Umbilical cord (tissue), 2 donors: ENCODE measurements around the gene ZNF132. TPM values are rescaled to one million over a fixed set of nuclear protein-coding genes. Genes with fewer than 3 reads are reported as not detected.
A peak's percentile ranks its signal among the peaks of the same experiment; 100 is the strongest.
"Not testable (repeated sequence)": the region's sequence is repeated elsewhere in the genome, so short reads cannot be mapped to it uniquely, and the experiment has no call there.

Source experiments
- DNase-seq: peaks from one replicate; pipeline ENCODE4 v3.0.0-alpha.2; 2015; ENCODE audit warnings: low spot score
- total RNA-seq: library from RNA; depleted of rRNA; stranded (reverse); fragments of >200 nt; gene quantifications from one replicate; pipeline ENCODE4 v1.2.3, GENCODE V29; 2014; ENCODE audit warnings: low replicate concordance; ENCODE audit not compliant: insufficient read depth

ZNF132 gene
- total RNA-seq, 1 donor from 2014 or later = 24.8 TPM

DNA sequence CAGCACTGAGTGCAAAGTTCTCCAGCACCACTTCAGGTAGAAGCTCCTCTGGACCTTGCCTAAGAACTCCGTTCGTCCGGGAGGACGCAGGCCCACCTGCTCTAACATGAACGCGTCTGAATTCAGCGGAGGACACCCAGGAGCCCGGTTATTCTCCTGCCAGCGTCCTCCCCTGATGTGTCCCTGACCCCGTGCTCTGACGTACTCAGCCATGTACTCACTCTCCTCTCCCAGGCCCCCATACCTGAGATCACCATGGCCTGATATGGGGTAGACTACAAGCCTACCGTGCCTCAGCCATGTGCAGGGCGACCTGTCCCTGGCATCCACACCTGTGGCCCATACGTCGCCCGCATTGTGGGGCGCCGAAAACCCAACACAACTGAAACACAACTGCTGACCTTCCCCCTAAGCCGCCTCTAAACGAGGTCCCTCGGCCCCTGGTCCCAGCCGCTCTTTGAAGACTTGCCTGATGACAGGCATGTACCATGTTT lies 32.2 kb downstream of the ZNF132 start:
- no peak for DNase-seq

DNA sequence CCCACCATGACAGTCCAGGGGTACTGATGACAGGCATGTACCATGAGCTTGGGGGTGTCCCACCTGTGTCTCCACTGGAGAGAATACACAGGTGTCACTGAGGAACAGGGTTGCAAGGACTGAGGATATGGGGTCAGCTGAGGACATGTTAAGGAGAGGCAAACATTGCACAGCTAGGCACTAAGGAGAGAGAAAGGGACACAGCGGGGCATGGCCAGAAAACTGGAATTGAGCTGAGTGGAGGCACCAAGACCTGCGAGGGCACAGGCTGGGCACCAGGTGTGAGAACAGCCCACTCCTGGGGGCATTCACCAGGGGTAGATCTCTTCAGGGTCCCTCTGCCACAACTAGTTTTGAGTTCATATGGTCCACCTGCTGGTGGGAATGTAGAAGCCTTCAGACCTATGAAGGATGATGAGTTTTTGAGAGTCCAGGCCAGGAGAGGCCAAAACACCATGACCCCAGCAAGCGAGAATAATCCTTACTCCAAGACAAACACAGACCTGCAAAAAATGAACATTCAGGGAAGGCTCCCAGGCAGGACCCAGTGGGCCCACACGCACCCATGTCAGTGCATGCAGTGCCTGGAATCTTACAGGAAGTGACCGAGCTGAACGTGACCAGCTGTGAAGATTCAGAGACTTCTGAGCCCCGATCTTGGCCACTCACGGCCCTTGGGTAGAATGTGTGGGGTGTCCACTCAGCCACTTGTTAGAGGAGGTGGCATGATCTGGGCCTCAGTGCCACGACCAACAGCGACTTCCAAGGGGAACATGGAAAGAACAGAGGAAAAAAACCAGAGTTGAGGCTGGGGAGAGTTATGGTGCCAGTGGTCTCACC lies 32.9 kb downstream of the ZNF132 start:
- no peak for DNase-seq

DNA sequence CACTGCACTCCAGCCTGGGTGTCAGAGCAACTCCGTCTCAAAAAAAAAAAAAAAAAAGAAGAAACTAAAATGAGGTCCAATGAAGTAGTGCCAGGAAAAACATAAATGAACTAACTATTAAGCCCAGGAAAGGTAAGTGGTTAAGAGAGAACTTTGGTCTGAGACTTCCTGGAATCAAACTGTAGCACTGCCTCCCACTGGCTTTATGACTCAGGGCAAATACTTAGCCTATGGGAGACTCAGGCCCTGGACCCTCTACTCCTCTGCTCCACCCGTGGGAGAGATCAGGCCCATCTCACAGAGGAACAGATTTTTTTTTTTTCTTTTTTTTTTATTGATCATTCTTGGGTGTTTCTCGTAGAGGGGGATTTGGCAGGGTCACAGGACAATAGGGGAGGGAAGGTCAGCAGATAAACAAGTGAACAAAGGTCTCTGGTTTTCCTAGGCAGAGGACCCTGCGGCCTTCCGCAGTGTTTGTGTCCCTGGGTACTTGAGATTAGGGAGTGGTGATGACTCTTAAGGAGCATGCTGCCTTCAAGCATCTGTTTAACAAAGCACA lies 36.0 kb downstream of the ZNF132 start:
- DNase-seq = not testable (repeated sequence)

DNA sequence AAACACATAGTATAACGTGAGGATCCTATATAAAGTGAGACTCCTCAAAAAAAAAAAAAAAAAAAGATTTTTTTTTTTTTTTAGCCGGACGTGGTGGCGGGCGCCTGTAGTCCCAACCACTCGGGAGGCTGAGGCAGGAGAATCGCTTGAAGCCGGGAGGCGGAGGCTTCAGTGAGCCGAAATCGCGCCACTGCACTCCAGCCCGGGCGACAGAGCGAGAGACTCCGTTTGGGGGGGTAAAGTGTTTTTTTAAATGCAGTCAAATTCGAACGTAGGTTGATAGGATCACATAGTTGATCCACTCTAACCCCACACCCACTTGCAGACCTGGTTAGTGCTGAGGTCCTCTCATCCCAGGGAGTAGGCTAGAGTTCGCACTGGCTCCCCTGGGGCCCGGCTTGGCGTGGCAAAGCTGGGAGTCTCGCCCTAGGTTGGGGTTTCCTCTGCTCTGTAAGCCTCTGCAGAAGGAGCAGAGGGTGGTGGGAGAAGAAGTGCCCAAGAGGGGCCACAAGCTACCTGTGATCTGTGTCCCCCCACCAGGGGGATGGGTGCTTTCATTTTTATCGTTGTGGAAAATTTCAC lies 38.0 kb downstream of the ZNF132 start:
- DNase-seq = no peak

DNA sequence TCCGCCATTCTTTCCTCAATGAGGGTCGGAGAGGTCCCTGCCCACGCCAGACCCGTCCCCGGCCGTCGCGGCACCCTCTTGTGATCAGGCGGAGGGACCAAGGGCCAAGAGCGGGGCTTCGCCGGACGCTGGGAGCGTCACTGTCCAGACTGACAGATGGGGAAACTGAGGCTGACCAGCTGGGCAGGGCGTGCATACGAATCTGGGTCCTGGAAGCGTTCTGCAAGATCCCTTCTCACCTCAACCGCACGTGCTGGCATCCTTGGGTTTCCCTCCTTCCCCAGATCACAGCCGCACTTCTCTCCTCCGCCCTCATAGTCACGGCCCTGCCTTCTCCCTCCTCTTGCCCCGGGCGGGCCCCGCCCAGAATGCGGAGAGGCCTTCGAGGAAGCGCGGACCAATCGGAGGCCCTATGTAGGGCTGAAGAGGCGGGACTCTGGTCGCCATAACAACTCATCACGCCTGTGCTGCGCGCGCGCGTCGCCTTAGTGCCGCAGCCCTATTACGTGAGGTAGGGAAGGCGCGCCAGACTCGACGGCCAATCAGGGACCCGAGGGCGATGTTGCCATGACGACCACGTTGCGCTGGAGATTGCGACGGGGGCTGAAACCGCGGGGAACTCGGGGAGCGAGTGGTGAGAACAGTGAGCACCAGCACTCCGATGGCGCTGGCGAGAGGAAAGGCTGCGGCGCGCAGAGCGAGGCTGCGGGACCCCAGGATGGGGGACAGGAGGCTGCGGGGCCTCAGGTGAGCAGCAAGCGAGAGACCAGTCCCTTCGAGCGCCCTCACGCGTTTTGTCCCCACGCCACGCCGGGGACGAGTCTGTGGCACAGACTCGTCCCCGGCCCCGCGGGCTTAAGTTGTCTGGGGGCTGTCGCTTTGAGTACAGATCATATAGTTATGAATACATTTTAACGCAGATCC lies 38.8 kb downstream of the ZNF132 start:
- DNase-seq = peak; percentile 100

DNA sequence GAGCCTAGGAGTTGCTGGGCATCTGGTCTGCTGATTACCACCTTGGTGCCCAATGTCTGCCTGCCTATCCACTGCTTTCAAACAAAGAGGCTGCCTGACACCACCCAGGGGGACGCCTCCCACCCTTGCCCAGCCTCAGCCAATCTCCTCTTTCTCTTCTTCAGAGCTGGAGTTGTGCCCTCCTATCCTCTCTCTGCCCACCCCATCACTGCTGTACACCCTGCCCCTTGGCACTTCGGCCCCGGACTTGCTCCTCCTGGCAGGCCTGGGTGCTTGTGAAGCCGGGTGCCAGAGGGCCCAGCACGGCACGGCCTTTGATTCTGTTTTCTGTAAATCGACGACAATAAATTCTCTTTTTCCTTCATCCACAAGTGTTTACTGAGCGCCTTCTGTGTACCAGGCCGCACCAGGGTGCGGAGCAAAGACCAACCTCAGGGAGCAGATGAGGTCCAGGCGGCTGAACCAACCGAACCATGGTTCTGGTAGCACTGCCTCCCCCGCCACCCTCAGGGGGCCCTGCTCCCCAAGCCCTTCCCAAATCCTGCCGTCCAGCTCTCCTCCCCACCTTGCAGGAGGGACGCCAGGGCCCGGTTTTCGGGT lies 39.5 kb downstream of the ZNF132 start:
- DNase-seq = no peak

DNA sequence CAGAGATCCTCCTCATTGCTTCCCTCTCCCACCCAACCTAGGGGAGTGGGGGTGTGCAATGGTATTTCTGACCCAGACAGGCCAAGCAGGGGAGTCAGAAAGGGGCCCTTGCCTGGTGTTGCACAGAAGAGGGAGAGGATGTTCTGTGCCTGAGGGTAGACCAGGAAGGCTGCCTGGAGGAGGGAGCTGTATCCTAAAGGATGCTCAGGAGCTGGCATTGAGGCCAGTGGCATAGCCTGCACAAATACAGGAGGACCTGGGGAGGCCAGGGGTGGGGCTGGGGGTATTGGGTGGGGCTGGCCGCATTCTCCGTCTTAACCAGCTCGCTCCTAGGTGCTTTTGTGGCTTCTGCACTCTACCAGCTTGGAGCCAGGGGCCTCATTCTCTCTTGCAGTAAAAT lies 40.0 kb downstream of the ZNF132 start:
- DNase-seq = no peak

DNA sequence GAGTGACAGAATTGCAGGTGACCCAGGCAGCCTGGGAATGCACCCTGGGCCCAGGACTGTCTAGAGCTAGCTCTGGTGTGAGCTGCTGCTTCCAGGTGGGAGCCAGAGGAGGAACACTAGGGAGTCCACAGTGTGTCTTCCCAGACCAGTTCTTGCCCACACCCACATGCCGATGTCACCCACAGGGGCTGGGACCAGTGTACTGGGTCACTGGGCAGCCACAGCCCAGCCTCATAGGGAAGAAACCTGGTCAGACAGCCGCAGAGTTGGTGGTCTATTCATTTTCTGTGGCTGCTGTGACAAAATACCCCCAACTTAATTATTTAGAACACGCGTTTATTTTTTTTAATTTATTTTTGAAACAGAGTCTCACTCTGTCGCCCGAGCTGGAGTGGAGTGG lies 41.4 kb downstream of the ZNF132 start:
- no peak for DNase-seq

DNA sequence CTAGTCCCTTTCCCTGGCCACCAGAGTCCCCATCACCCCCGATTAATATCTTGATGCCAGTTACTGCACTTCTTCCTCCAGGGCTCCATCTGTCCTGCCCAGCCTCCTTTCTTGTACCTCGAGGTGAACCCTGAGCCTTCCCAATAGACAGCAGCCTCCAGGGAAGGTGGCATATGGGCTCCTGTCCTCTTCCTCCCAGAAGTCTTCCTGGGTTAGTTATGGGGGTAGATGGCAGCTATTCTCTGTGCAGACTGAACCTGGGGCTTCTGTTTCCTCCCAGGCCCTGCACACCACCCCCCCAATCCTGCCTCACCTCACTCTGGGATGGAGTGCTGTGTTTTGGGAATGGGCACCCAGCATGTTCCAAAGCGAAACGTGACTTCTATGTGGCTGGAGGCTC lies 41.9 kb downstream of the ZNF132 start:
- DNase-seq = no peak

DNA sequence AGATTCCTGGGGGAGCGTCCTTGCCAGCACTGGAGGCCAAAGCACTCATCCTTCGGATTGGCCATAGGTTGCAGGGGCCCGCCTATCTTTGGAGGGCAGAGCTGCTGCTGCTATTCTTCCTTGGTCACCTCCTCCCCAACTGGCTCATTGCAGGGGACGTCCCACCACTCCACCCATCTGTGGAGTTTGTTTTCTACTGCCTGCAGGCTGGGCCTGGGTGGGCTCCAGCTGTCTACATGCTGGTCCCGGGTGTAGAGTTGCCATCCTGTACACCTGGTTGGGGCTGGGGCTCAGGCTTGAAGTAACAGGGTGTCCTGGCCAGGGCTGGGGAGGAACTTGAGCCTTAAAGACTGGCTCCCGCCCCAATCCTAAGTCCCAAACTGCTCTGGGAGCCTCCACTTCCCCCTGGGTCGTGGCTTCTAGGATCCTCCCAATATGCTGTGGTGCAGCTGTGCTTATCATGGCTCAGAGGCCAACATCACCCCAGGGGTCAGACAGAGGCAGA lies 42.4 kb downstream of the ZNF132 start:
- no peak for DNase-seq

DNA sequence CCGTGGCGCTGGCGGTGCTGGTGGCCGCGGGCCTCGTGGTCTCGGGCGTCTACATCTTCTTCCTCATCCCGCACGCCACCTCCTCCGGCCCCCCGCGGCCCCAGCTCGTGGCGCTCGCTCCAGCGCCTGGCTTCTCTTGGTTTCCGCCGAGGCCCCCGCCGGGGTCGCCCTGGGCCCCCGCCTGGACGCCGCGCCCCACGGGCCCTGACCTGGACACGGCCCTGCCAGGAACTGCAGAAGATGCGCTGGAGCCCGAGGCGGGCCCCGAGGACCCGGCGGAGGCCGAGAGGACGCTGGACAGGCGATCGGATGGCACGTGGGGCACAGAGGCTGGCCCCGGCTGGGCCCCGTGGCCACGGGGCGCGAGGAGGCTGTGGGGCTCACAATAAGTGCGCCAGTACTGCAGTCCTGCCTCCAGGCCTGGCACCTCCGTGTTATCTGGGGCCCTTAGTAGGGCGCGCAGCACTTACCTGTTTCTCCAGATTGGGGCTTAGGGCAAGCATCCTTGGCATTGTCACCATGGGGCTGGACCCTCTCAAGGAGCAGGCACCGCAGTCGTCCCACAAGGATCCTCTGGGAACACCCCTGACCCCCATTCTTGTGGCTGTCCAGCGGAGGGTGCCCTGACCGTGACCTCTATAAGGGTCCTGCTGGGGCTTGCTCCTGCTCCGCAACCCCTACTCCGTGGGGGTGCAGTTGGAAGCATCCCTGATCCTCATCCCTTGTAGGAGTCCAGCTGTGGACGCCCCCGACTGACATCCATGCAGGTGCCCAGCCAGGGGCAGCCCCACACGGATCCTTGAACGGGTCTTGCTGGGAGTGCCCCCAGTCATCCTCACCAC lies 43.0 kb downstream of the ZNF132 start:
- DNase-seq = no peak

DNA sequence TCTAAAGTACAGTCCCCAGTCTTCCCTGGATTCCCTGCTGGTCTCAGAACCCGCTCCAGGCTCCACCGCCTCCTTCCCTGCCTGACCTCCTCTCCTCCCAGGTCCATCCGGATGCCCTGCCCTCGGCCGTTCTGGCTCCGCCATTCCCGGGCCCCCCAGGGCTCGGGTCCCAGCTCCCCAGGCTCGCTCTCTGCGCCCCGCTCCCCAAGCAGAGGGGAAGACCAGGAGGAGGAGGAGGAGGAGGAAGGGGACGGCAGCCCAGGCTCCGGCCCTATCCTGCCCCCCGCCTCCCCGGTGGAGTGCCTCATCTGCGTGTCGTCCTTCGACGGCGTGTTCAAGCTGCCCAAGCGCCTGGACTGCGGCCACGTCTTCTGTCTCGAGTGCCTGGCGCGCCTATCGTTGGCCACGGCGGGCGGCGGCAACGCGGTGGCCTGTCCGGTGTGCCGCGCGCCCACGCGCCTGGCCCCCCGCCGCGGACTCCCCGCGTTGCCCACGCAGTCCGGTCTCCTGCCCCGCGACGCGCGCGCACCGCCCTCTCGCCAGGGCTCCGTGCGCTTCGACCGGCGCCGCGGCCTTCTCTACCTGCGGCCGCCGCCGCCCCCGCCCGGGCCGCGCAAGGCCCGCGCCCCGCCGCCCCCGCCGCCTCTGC lies 43.9 kb downstream of the ZNF132 start:
- DNase-seq = no peak

DNA sequence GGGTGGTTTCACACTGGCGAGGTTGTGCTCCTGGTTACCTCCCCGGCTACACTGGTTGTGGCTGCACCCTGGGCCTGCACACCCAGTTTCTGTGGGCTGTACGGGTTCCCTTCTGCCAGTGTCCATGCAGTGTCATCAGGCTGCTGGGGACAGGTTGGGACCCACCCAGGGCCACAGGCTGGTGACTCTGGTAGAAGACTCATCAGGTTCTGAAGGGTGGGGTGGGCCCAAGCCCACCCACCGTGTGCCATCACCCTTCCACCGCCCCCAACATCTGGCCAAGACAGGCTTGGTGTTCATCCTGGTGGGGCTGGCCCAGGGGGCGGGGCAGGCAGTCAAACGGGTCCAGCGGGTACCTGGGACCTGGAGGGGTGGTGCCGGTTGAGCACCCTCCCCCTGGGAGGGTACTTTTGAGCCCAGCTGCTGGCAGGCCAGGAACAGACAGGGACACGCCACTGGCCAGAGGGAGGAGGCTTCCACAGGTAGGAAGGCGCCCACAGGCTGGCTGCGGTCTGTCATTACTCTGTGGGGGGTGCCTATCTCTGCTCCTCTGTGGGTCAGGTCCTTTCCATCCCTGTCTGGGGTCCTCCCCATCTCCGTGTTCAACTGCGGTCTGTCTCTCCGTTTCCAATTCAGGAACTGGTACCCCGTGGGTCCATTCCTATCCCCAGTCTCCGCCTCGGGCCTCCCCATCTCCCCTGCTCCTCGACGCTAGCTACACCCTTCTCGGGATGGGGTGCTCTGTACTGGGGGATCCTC lies 44.6 kb downstream of the ZNF132 start, which contains the start of gene RNF225:
Gene RNF225, plus strand, starts transcription at position 437 of the 759 bp plus-strand sequence. CDS start 434 bp downstream, outside the sequence.
- no peak for DNase-seq

DNA sequence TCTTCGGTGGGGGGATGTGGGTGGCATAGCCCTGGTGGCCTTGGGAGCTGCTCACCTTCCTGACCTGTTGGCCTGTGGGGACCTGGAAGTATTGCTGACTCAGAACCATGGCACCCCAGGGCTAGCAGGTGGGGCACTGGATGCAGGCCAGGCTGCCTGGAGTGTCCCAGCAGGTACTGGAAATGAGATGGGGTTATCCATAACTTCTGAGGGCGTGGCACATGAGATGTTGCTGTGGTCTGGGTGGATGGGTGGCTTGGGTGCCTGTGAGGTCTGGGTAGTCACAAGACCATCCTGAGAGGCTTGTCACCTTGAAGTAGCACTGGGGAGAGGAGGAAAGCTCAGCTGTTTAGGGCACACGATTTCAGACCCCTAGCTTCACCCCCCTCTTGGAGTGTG lies 45.1 kb downstream of the ZNF132 start:
- DNase-seq = no peak

DNA sequence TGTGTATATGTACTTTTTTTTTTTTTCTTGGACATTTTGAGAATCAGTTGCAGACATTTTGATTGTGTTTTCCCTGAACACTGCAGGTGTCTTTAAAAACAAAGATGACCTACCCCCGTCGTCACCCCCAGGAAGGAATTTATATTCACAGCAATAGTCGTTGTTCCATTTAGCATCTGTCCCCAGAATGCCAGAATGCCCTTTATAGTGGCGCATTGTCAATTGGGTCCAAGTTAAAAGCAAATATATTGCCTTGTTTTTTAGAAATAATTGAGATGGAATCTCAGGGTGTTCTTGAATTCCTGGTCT lies 46.3 kb downstream of the ZNF132 start:
- no peak for DNase-seq

DNA sequence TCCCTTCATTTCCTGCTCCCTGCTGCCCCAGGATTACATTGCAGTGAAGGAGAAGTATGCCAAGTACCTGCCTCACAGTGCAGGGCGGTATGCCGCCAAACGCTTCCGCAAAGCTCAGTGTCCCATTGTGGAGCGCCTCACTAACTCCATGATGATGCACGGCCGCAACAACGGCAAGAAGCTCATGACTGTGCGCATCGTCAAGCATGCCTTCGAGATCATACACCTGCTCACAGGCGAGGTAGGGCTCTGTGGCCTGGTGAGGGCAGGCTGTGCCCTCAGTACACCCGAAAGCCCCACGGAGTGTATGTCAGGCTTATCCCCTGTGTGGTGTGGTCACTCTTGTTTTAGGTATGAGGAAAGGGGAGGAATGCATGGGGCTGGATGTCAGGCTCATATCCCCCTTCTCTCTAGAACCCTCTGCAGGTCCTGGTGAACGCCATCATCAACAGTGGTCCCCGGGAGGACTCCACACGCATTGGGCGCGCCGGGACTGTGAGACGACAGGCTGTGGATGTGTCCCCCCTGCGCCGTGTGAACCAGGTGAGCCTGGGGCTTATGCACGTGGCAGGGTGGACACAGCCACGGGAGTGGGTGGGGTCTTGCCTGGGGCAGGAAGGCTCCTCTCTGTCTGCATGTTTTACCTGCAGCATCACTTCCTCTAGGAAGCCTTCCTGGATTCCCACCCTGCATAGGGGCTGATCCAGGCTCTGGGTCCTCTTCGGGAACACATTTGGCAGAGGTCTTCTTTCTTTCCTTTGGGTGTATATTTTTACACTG lies 46.8 kb downstream of the ZNF132 start:
- no peak for DNase-seq

DNA sequence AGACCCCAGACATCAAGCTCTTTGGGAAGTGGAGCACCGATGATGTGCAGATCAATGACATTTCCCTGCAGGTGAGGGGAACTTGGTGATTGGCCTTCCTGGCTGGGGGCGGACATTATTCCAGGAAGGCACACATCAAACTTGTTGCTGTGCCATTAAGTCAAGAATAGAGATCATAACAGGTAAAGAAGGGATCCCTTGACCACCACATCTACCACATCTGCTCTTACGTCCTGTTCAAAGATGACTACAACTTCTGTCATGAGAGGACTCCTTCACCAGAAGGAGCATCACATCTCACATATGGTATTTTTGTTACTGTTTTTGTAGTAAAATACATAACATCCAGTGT lies 51.8 kb downstream of the ZNF132 start:
- no peak for DNase-seq
